WTC11 (cell line): ENCODE results near the gene ILDR2. TPM values are rescaled to one million over a fixed set of nuclear protein-coding genes. Genes with fewer than 3 reads are reported as not detected.
A peak's percentile ranks its signal among the peaks of the same experiment; 100 is the strongest.

ENCODE experiments used
- ATAC-seq: fragments of 200-7000 bp; cut with Tn5 transposase; 2 replicates; pipeline ENCODE4 v1.10.0; 2021; ENCODE audit warnings: mild to moderate bottlenecking, moderate library complexity
- CTCF ChIA-PET: fragments of 300-600 bp; sonication (Branson Sonifier 250); formaldehyde crosslinking; loops from one replicate; lab custom pipeline; 2021; ENCODE audit warnings: antibody characterized with exemption; lab: Charles Lee
- POLR2A ChIA-PET: fragments of 350-600 bp; sonication (Branson Sonifier 250); formaldehyde crosslinking; loops from one replicate; lab custom pipeline; 2021; ENCODE audit warnings: antibody characterized with exemption; lab: Charles Lee
- DNase-seq: peaks from one replicate; pipeline ENCODE4 v3.0.0; 2021; ENCODE audit warnings: low spot score
- H3K27ac Mint-ChIP-seq: 2 replicates; pipeline ENCODE4 v1.8.0; 2021; ENCODE audit warnings: mixed read lengths
- H3K27me3 Mint-ChIP-seq: 2 replicates; pipeline ENCODE4 v1.8.0; 2021; ENCODE audit warnings: low read depth, mild to moderate bottlenecking, moderate library complexity, mixed read lengths
- H3K36me3 Mint-ChIP-seq: 2 replicates; pipeline ENCODE4 v1.8.0; 2021; ENCODE audit warnings: mixed read lengths
- H3K4me1 Mint-ChIP-seq: 2 replicates; pipeline ENCODE4 v1.8.0; 2022; ENCODE audit warnings: mixed read lengths
- H3K4me3 Mint-ChIP-seq: 2 replicates; pipeline ENCODE4 v1.8.0; 2021; ENCODE audit warnings: mild to moderate bottlenecking, moderate library complexity, mixed read lengths
- H3K9me3 Mint-ChIP-seq: 2 replicates; pipeline ENCODE4 v1.8.0; 2021; ENCODE audit warnings: mixed read lengths
- AFF4 ChIP-seq: sonication (generic); formaldehyde crosslinking; IDR thresholded peaks from 2 replicates; pipeline ENCODE4 v1.8.1; 2023; ENCODE audit warnings: mild to moderate bottlenecking, missing genetic modification reagents, borderline replicate concordance
- AR ChIP-seq: fragments of 250-450 bp; sonication (Bioruptor Pico); IDR thresholded peaks from 2 replicates; pipeline ENCODE4 v1.9.0; 2021; ENCODE audit warnings: mild to moderate bottlenecking
- E2F1 ChIP-seq: sonication (generic); formaldehyde crosslinking; IDR thresholded peaks from 2 replicates; pipeline ENCODE4 v1.8.0; 2022; ENCODE audit warnings: mild to moderate bottlenecking, missing genetic modification reagents
- FOXP4 ChIP-seq: sonication (generic); formaldehyde crosslinking; IDR thresholded peaks from 2 replicates; pipeline ENCODE4 v1.8.0; 2022; ENCODE audit warnings: mild to moderate bottlenecking, missing genetic modification reagents
- GTF2I ChIP-seq: fragments of 250-450 bp; sonication (Bioruptor Pico); conservative IDR thresholded peaks from 2 replicates; pipeline ENCODE4 v1.4.0; 2021; ENCODE audit warnings: mild to moderate bottlenecking
- MAX ChIP-seq: sonication (generic); formaldehyde crosslinking; IDR thresholded peaks from 2 replicates; pipeline ENCODE4 v1.8.0; 2022; ENCODE audit warnings: mild to moderate bottlenecking, missing genetic modification reagents
- PREB ChIP-seq: sonication (generic); formaldehyde crosslinking; IDR thresholded peaks from 2 replicates; pipeline ENCODE4 v1.8.1; 2022; ENCODE audit warnings: mild to moderate bottlenecking, missing genetic modification reagents, moderate library complexity, borderline replicate concordance
- SMAD3 ChIP-seq: sonication (generic); formaldehyde crosslinking; IDR thresholded peaks from 2 replicates; pipeline ENCODE4 v1.8.0; 2022; ENCODE audit warnings: missing genetic modification reagents, mild to moderate bottlenecking, borderline replicate concordance
- SMAD4 ChIP-seq: sonication (generic); formaldehyde crosslinking; IDR thresholded peaks from 2 replicates; pipeline ENCODE4 v1.8.0; 2022; ENCODE audit warnings: mild to moderate bottlenecking, missing genetic modification reagents
- USF1 ChIP-seq: sonication (generic); formaldehyde crosslinking; IDR thresholded peaks from 2 replicates; pipeline ENCODE4 v1.8.0; 2022; ENCODE audit warnings: mild to moderate bottlenecking, missing genetic modification reagents
- ZMAT4 ChIP-seq: fragments of 250-450 bp; sonication (Bioruptor Pico); IDR thresholded peaks from 2 replicates; pipeline ENCODE4 v1.9.0; 2021; ENCODE audit warnings: mild to moderate bottlenecking
- ZNF121 ChIP-seq: sonication (generic); formaldehyde crosslinking; IDR thresholded peaks from 2 replicates; pipeline ENCODE4 v1.8.0; 2023; ENCODE audit warnings: missing genetic modification reagents
- ZNF423 ChIP-seq: fragments of 250-450 bp; sonication (Bioruptor Pico); IDR thresholded peaks from 2 replicates; pipeline ENCODE4 v2.1.2; 2022; ENCODE audit warnings: mild to moderate bottlenecking, moderate library complexity
- total RNA-seq: library from RNA; stranded (reverse); gene quantifications from 3 replicates; pipeline ENCODE4 v1.2.3, GENCODE V29; 2021

Gene ILDR2
- total RNA-seq, 1 experiment from 2014 or later: 1.6 TPM

- TF ChIP-seq MAX (CRISPR knock-in tag) (peak; percentile 72; the same call in 1 of the 2 replicates), FOXP4 (CRISPR knock-in tag) (0 out of 2 replicates have a peak, but pooled peaks have one; percentile 26), USF1 (CRISPR knock-in tag) (peak; percentile 96), AR (CRISPR knock-in tag) (no peak), E2F1 (CRISPR knock-in tag) (no peak)
Observed at GRCh38 chr1:166875734-166876539, 99.4 kb downstream of the ILDR2 start, which contains the start of gene TADA1 (continued).

- CTCF ChIA-PET: interaction anchor here (1.1 to 1.7 kb wide), 6 partner anchors 9 to 185 kb away, joined by 3 to 23 read pairs (median 10); partner anchors contain the start of gene POGK
- Mint-ChIP-seq H3K4me3 (peak overlapping the region; percentile 94), H3K27ac (peak overlapping the region; percentile 87), H3K36me3 (peaks cover 5% of the 10 kb centered on the region; the same call in 1 of the 2 replicates), H3K9me3 (peaks cover 6% of the 10 kb centered on the region), H3K27me3 (peaks cover 2% of the 10 kb centered on the region; the same call in 1 of the 2 replicates), H3K4me1 (peaks cover 41% of the 10 kb centered on the region)
- TF ChIP-seq SMAD3 (CRISPR knock-in tag) (no peak), ZMAT4 (CRISPR knock-in tag) (no peak), GTF2I (CRISPR knock-in tag) (peak; percentile 42; the same call in 1 of the 2 replicates), PREB (CRISPR knock-in tag) (no peak), SMAD4 (no peak), ZNF423 (CRISPR knock-in tag) (no peak)
- DNase-seq: no peak
- ATAC-seq: no peak
- POLR2A ChIA-PET: interaction anchor here (0.7 to 1.3 kb wide), 5 partner anchors 9 to 46 kb away, joined by 3 to 11 read pairs (median 4); partner anchors contain the start of gene POGK
Observed at GRCh38 chr1:166875302-166875733, 100.0 kb downstream of the ILDR2 start.

- Mint-ChIP-seq H3K4me1 (peaks cover 44% of the 10 kb centered on the region), H3K27me3 (peaks cover 2% of the 10 kb centered on the region; the same call in 1 of the 2 replicates), H3K4me3 (peak overlapping the region; percentile 37; the same call in 1 of the 2 replicates), H3K36me3 (peaks cover 5% of the 10 kb centered on the region), H3K9me3 (peaks cover 6% of the 10 kb centered on the region), H3K27ac (no peak overlapping the region)
- DNase-seq (no peak), ATAC-seq (no peak)
- CTCF ChIA-PET: no interaction called here
- 0 out of 2 replicates have a peak, but pooled peaks have one; percentile 38 for TF ChIP-seq ZNF121 (CRISPR knock-in tag)
- TF ChIP-seq AFF4 (CRISPR knock-in tag): no peak
- POLR2A ChIA-PET: no interaction called here
Observed at GRCh38 chr1:166874464-166874863, 100.9 kb downstream of the ILDR2 start.
